PC-3 (cell line): Measurements from ENCODE around the gene UNK.

Source experiments
- EZH2 ChIP-seq: fragments of 300-600 bp; sonication (generic); IDR thresholded peaks from one replicate; pipeline ENCODE4 v1.6.1; 2017; ENCODE audit warnings: antibody characterized with exemption, mild to moderate bottlenecking, low read length; ENCODE audit not compliant: unreplicated experiment
- TF ChIP-seq, protein P1 (sequence below): fragments of 300-600 bp; sonication (generic); conservative IDR thresholded peaks from 2 replicates; pipeline ENCODE4 v1.5.1; 2017; ENCODE audit warnings: antibody characterized with exemption, low read depth, mild to moderate bottlenecking, low read length

DNA sequence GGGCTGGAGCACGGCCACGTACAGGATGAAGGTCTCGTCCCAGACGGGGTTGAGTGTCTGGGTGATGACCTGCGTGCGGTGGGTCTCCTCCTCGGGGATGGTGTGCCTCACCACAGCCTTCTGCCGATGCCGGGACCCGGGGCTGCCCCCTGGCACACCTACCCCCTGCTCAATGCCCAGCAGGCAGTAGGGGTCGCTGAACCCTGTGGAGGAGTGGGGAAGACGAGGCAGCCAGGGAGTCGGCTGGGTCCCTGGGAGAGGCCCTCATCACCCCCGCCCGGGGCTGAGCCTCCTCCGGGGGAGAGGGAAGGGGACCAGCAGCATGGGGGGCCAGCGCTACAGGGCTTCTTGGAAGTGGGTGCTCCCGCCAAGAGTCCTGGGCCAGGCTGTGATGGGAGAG lies 57.8 kb downstream of the UNK start:
- TF ChIP-seq, protein P1, sequence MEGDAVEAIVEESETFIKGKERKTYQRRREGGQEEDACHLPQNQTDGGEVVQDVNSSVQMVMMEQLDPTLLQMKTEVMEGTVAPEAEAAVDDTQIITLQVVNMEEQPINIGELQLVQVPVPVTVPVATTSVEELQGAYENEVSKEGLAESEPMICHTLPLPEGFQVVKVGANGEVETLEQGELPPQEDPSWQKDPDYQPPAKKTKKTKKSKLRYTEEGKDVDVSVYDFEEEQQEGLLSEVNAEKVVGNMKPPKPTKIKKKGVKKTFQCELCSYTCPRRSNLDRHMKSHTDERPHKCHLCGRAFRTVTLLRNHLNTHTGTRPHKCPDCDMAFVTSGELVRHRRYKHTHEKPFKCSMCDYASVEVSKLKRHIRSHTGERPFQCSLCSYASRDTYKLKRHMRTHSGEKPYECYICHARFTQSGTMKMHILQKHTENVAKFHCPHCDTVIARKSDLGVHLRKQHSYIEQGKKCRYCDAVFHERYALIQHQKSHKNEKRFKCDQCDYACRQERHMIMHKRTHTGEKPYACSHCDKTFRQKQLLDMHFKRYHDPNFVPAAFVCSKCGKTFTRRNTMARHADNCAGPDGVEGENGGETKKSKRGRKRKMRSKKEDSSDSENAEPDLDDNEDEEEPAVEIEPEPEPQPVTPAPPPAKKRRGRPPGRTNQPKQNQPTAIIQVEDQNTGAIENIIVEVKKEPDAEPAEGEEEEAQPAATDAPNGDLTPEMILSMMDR, result no peak
- no peak for TF ChIP-seq EZH2
